HG02973 (cell line): Measurements from ENCODE around the gene SLC39A10.
"Not testable (repeated sequence)": the region's sequence is repeated elsewhere in the genome, so short reads cannot be mapped to it uniquely, and the experiment has no call there.

Experiments
- ATAC-seq: cut with Tn5 transposase; IDR thresholded peaks from one replicate; pipeline ENCODE4 v1.9.1; 2021; ENCODE audit warnings: moderate library complexity; ENCODE audit not compliant: unreplicated experiment

The SLC39A10 gene

GRCh38 chr2:195645413-195645812 lies 11.6 kb upstream of the SLC39A10 start:
- no peak for ATAC-seq

GRCh38 chr2:195646424-195646823 lies 10.6 kb upstream of the SLC39A10 start:
- ATAC-seq, result no peak

GRCh38 chr2:195647302-195647701 lies 9.7 kb upstream of the SLC39A10 start:
- ATAC-seq, result no peak

GRCh38 chr2:195648370-195648769 lies 8.7 kb upstream of the SLC39A10 start:
- not testable (repeated sequence) for ATAC-seq

GRCh38 chr2:195648787-195649186 lies 8.2 kb upstream of the SLC39A10 start:
- no peak for ATAC-seq

- peak; percentile 19 for ATAC-seq
These were observed 7.3 kb upstream of the SLC39A10 start for GRCh38 chr2:195649629-195650190.

GRCh38 chr2:195651046-195651445 lies 6.0 kb upstream of the SLC39A10 start:
- ATAC-seq, result no peak

- ATAC-seq, result no peak
These were observed 4.1 kb upstream of the SLC39A10 start for GRCh38 chr2:195652911-195653310.

- no peak for ATAC-seq
These were observed 716 bp upstream of the SLC39A10 start for GRCh38 chr2:195656161-195656858.

GRCh38 chr2:195657634-195658540 lies 861 bp downstream of the SLC39A10 start:
- peak; percentile 32 for ATAC-seq

- ATAC-seq, result no peak
These were observed 1.5 kb downstream of the SLC39A10 start for GRCh38 chr2:195658541-195658890.

GRCh38 chr2:195659114-195659513 lies 2.1 kb downstream of the SLC39A10 start:
- ATAC-seq, result no peak

- ATAC-seq, result no peak
These were observed 3.2 kb downstream of the SLC39A10 start for GRCh38 chr2:195659982-195660890.

GRCh38 chr2:195662138-195662537 lies 5.1 kb downstream of the SLC39A10 start:
- ATAC-seq, result no peak

- ATAC-seq, result no peak
These were observed 6.0 kb downstream of the SLC39A10 start for GRCh38 chr2:195663007-195663406.

GRCh38 chr2:195664528-195664927 lies 7.5 kb downstream of the SLC39A10 start:
- no peak for ATAC-seq

- ATAC-seq, result not testable (repeated sequence)
These were observed 8.1 kb downstream of the SLC39A10 start for GRCh38 chr2:195665153-195665552.

- no peak for ATAC-seq
These were observed 9.2 kb downstream of the SLC39A10 start for GRCh38 chr2:195666113-195666712.

GRCh38 chr2:195667974-195668373 lies 10.9 kb downstream of the SLC39A10 start:
- no peak for ATAC-seq

- ATAC-seq, result no peak
These were observed 13.2 kb downstream of the SLC39A10 start for GRCh38 chr2:195670191-195670590.
